GM21528 (cell line): Measurements from ENCODE around the gene EFNA5.

ENCODE experiments used
- ATAC-seq: cut with Tn5 transposase; IDR thresholded peaks from one replicate; pipeline ENCODE4 v1.9.1; 2021; ENCODE audit warnings: mild to moderate bottlenecking, moderate library complexity; ENCODE audit not compliant: unreplicated experiment, low FRiP score

EFNA5 gene

DNA sequence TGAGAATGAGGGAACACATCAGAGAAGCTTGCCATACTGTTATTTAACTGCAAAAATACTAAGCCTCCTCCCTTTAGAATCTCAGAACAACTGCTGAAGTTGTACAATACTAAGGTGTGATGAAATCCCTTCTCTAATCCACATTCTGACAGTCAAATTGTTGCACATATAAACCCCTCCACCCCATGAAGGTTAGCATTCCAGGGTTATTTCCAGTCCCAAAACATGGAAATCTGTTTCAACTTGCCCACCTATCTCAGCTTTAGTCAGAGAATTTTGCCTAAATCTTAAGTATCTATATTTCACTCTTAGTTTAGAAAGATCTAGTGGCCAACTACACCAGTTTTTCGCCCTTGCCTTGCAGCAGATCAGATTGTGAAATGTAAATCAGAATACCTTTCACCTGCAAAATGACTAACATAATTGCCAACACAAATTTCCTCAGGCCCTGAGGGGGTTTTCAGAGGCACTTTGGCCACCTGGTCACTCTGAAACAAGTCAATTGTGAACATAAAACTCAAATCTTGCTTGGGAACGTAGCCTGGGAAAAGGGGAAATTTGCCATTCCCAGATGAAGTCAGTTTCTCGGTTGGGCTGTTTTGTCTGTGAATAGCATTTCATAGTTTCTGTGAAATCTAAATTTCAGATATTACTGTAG is 93.9 kb downstream of the EFNA5 start:
- no peak for ATAC-seq

DNA sequence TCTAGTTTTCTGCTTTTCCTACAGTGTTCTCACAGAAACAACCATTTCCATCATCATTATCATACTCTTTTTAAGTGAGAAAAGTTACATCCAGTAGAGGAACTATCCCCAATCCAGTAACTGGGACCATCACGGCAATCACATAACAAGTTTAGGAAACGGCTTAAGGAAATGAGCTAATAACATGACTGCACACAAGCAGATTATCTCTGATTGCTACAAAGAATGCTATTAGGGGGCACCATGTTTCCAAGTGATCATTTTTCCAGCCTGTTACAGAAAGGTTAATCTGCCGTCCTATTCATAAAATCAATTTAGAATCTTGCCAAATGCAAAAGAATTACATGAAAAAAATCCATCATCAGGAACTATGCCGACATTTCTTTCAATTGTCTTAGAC is 94.6 kb downstream of the EFNA5 start:
- ATAC-seq = no peak

- no peak for ATAC-seq
Measured at GRCh38 chr5:107574287-107574686, 96.5 kb downstream of the EFNA5 start.

DNA sequence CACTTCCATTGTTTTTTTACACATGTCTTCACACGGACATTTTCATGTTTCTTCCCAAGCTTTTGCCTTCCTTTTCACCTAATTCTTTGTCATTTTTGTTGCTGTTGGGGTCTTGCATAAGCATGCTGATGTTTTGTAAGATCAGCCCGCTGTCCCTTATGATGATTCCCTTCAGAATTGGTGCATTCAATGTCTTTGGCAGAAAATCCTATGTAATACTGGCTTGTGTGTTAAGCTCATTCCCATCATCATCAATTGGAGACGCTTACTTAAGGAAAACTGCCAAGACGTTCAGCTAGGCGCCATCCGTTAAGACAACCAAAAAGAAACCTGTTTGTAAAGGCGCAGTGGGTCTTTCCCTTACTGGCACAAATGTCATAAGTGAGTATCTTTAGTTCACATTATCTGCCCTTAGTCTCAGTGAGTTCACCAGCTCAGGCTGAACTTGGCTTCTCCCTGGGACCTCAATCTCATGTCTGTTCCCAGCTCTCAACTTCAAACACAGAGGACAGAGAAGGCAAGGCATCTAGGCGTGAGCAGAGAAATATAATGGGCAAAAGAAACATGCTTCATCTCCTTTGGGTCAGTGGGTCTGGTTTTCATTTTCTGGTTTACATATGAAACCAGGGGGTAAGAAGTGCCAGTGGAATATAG is 97.9 kb downstream of the EFNA5 start:
- ATAC-seq = no peak

- peak; percentile 66 for ATAC-seq
Measured at GRCh38 chr5:107571621-107572536, 98.9 kb downstream of the EFNA5 start.

GRCh38 chr5:107570805-107571531 is 99.8 kb downstream of the EFNA5 start:
- ATAC-seq = peak; percentile 87

DNA sequence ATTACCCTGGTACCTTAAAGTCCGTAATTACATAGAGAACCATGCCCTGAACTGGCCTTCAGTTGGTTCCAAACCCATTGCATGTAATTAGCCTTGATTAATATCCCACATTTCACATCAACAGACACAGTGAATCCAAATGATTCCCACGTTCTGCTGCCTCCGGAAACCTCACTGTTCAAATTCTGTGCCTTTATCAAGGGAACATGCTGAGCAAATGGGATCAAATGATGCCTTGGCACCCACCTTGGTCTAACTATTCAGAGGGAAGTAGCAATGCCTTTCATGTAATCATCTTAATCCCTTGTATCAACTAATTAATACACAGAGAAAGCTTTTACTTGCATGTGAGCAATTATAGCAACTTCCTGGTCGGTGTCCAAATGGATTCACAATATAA is 100.6 kb downstream of the EFNA5 start:
- no peak for ATAC-seq

- no peak for ATAC-seq
Measured at GRCh38 chr5:107567901-107568671, 102.7 kb downstream of the EFNA5 start.

- no peak for ATAC-seq
Measured at GRCh38 chr5:107566986-107567385, 103.8 kb downstream of the EFNA5 start.

GRCh38 chr5:107565791-107566767 is 104.7 kb downstream of the EFNA5 start:
- ATAC-seq = no peak

DNA sequence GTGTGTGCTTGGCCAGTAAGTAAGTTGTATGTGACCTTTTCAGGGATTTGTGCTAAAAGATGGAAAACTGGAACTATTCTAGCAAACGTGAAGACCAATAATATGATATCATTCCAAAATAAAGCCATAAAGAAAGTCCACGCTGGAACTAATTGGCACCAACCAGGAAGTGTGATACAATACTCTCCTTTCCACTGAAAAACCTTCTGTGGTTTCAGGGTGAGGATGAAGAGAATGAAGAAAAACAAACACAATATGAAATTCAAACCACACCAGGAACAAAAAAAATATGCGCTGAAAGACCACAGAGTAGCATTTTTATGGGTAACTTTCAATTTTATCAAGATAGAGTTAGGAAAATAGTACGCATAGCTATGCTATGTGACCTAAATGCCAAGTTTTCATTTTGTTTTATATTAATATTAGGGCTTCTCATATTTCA is 105.8 kb downstream of the EFNA5 start:
- ATAC-seq = no peak

DNA sequence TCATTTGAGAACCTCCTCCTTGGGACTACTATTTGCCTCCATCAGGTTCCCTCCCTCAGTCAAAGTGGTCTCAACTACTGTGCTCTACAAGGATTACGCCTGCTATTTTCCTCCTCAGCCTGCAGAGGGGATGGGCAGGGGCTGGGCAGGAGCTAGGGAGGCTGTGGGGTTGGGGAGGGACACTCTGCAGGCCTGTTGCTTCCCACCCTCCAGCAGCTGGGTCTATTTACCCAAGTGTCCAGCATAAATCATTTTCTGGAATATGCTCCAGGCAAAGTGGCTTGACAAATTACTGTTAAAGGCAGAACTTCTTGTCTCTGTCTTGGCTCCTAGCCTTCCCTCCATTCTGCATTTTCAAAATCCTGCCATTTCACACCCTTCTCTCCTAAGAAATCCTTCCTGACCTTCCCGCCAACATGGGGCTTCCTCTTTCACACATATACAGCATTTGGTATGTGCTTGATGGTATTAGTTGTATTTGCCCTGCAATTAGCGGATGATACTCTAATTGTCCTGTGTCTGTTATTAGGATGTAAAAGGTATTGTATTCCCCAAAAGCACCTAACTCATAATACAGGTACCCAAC is 106.7 kb downstream of the EFNA5 start:
- ATAC-seq = no peak

GRCh38 chr5:107560377-107560776 is 110.4 kb downstream of the EFNA5 start:
- no peak for ATAC-seq

GRCh38 chr5:107558823-107559375 is 111.8 kb downstream of the EFNA5 start:
- ATAC-seq = no peak

DNA sequence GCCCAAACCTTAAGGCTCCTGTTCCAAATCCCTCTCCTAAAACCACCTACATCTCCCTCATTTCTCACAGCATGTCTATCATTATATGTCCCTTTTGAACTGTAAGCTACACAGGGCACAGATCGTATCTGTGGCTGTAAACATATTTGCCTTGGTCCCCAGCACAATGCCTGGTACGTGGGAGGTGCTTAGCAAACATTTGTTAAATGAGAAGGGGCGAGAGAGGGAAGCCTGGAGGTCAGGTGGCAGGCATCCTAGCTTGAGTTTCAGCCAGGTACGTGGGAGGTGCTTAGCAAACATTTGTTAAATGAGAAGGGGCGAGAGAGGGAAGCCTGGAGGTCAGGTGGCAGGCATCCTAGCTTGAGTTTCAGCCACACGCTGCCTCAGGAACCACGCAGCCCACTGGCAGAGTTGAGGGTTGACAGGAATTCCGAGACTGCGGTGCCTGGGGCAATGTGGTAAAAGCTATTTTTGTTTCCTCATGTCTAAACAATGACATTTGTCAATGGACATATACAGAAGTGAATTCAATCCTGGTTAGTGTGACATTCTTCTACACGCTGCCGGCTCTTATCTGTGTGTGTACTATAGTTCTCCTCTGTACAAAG is 113.6 kb downstream of the EFNA5 start:
- ATAC-seq = no peak

- no peak for ATAC-seq
Measured at GRCh38 chr5:107556575-107556974, 114.2 kb downstream of the EFNA5 start.

GRCh38 chr5:107555425-107556090 is 115.2 kb downstream of the EFNA5 start:
- ATAC-seq = no peak
